ENCODE data around the gene DNAAF8.

The DNAAF8 gene

DNA sequence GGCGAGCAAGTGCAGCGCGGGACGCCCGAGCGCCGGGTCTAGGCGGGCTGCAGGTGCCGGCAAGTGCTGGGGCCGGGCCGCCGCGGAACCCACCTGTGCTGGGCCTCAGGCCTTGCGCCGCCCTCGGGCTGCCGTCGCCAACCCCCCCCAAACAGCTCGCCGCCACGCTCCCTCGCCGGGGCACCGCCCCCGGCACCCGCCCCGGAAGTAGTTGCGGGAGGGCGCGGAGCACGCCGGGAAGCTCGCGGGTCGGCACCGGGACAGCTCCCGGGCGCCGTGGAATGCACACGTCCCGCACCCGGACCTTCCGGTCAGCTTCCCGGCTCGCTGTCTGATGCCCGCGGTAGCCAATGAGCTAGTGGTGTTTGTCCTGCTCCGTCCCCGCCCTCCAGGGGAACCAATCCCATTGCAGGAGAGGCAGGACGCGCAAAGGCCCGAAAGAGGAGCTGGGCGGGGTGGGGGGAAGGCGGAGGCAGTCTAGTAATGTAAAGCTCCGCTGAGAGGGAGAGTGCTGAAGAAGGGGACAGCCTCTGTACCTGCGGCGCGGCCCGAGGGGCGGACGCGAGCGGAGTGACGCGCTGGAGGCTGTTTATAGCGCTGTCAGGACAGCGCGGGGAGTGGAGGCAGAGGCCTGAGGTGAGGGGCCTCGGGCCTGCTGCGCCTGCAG, at the start of gene DNAAF8, which contains the start of gene ANKS3:
Gene DNAAF8, plus strand, starts transcription at position 475 of the 667 bp plus-strand sequence. CDS start 1,978 bp downstream, outside the sequence.
Gene ANKS3, minus strand, starts transcription at position 209 of the 667 bp plus-strand sequence. CDS start 4,122 bp downstream, outside the sequence.
- DNase-seq (ENCODE audit: low spot score): peak; percentile 96

- DNase-seq (ENCODE audit: low spot score): no peak
Measured at GRCh38 chr16:4684763-4685162, 49.6 kb upstream of the DNAAF8 start.

DNA sequence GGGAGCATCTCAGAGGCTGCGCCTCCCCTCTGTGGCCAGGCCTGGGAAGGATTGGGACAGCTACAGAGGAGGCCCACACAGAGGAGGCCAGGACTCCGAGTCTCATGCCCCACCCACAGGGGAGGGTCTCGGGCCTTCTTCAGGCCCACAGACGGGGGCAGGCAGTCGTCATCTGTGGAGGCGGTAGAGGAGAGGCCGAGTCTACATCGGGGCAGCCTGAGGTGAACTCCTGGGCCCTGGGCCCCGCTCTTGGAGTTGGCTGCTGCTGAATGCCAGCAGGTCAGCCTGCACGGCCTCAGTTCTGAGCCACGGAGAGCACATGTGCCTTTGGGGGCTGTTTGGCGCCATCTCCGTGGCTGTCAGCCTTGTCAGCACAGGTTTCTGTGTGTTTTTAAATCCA, 49.0 kb upstream of the DNAAF8 start:
- DNase-seq (ENCODE audit: low spot score): no peak

- no peak for DNase-seq (ENCODE audit: low spot score)
Measured at GRCh38 chr16:4685776-4686496, 48.4 kb upstream of the DNAAF8 start.

DNA sequence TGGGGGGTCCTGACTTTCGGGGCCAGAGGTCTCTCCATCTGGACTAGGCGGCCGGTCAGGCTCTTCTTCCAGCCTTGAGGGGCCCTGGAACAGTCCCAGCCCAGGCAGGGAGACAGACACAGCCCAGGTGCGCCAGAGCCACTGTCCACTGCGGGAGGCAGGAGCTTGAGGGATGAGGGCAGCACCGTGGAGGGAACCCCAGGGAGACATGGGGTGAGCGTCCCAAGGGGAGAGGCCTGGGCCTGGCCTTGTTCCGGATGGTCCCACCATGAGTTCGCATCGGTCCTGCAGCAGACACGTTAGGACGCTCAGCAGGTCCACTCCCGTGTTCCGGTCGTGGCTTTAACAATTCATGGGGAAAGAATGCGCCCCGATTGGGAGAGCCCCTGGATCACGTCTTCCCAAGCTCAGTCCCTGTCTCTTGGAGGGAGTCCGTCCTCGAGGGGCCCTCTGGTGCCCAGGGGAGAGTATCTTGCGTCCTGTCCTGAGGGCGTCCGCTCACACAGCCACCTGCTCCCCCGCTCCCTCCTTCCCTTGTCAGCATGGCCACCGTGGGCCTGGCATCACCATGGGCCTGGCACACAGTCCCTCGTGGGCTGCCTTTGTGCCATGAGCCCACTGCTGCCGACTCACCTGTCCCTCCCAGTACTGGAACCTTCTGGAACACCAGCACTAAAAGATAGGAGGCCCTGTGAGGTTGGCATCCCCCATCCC, 47.7 kb upstream of the DNAAF8 start:
- no peak for DNase-seq (ENCODE audit: low spot score)

DNA sequence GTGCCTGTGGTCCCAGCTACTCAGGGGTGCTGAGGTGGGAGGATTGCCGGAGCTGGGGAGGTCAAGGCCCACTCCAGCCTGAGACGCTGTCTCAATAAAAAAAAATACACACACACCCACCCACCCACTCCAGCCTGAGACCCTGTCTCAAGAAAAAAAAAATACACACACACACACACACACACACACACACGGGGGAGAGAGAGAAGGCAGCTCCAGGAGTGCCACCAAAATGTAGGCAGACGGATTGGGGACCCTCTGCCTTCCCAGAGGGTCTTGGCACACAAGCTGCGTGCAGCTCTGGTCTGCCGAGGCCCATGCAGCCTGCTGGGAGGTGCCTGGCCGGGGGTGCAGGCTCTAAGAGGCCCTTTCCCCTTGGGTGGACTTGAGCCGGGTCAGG, 46.9 kb upstream of the DNAAF8 start:
- DNase-seq (ENCODE audit: low spot score): no peak

GRCh38 chr16:4687946-4688673, 46.2 kb upstream of the DNAAF8 start:
- DNase-seq (ENCODE audit: low spot score): no peak

DNA sequence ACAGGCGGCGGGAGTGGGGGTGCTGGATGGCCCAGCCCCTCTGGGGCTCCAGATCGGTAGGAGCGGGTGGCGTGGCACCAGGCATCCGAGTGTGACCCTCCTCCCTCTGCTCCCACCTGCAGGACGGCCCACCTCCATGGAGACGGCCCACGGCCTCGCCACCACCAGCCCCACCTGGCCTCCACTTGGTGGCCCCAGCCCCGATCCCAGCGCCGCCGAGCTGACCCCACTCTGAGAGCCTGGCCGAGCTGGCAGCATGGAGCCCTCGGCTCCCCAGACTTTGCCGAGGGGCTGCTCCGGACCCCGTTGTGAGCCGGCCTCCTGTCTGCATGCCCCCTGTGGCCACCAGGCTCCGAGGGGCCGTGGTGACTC, 45.7 kb upstream of the DNAAF8 start:
- no peak for DNase-seq (ENCODE audit: low spot score)

GRCh38 chr16:4689091-4689671, 45.2 kb upstream of the DNAAF8 start:
- DNase-seq (ENCODE audit: low spot score): no peak

- DNase-seq (ENCODE audit: low spot score): no peak
Measured at GRCh38 chr16:4689864-4690704, 44.3 kb upstream of the DNAAF8 start.

DNA sequence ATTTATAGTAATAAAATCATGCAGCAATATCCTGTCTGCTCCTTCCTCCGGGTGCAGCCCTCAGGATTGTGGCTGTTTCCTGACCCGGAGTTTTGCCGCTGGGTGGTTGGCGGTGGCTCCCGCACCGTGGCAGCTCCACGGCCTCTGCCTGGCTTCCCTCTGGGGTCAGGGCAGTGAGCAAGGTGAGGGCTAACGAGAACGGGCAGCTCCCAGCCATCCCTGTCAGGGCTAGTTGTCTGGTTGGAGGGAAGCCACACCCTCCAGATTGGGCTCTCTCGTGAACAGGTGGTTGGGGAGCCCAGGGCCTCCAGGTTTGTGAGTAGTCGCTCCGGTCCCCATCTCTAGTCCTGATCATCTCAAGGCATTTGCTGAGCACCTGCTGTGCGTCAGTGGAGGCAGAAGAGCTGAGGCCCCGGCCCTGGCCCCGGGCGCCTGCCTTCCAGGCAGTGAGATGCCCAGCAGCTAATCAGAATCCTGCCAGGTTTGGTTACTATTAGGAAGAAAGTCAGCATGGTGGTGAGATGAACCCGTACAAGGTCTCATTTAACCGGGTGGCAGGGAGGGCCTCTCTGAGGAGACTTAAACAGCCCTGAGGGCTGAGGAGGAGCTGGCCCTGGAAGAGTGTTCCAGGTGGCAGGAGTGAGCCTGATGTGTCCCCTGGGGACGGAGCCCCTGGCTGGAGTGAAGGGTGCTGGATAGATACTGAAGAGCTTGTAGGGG, 43.2 kb upstream of the DNAAF8 start:
- no peak for DNase-seq (ENCODE audit: low spot score)

DNA sequence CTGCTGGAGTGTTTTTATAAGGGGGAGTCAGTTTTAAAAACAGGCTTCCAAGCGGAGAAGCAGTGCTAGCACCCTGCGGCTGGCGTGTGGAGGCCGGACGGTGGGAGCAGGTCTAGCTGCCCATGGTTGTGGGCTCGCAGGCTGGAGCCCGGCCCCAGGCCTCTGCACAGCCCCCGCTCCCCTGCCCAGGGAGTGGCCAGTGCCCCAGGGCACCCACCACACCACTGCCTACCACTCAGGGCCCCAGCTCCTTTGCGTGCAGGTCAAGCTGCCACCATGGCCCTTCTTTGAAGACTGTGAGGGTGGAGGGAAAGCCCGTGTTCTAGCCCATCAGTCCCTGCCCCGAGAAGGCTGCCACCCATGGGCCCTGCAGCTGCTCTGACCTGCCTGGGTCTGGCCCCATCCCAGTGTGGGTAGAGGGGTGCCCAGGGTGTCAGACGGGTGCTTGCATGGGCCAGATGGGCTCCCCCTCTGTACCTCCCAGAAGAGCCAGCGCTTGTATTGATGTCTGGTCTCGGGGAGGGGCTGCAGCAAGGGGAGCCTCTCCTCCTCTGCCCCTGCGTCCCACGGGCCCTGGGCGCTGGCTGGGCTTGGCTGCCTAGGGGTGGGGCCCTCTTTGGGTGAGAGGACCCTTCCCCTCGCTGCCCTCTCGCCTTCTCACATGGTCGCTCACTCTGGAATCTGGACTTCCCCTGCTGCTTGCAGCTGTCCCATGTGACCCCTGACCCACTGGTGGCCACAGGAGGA, 42.5 kb upstream of the DNAAF8 start:
- DNase-seq (ENCODE audit: low spot score): no peak

DNA sequence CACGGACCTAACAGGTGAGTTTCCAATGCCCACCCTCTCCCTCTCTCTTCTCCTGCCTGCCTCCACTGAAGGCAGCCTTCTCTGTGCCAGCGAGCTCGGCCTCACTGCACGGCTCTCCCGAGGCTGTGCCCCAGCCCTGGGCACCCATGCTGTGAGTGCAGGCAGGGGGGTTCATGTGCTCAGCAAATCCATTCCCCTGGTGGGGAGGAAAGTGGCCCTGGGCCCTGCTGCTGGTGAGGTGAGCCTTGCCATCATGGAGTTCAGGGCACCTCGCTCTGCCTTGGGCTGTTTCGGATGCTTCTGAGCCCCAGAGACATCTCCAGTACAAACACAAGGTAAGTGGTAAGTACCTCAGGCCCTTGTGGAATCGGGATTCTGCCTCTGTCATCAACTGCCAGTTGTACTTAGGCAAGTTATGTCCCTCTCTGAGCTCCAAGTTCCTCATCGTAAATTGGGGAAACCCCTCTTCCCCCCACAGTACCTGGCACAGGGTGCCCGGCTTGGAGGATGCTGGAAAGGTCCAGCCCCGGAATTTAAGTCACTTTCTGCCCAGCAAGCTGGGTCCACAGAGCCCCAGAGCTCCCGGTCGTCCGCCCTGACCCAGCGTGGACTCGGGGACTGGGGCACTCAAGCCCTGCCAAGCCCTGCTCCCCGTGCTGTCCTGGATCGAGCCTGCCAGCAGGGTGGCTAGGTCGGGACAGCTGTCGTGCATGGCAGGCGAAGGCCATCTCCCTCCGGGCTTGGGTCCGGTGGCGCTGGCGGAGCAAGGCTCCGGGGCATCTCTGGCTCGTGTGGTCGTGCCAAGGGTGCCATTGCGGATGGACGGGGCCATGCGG, 41.7 kb upstream of the DNAAF8 start:
- DNase-seq (ENCODE audit: low spot score): no peak

GRCh38 chr16:4693296-4693955, 40.9 kb upstream of the DNAAF8 start, which contains the start of gene NUDT16L1:
TSS of gene NUDT16L1 (plus strand) at chr16:4693562. CDS start at chr16:4693727, 165 bp downstream.
- DNase-seq (ENCODE audit: low spot score): peak; percentile 99

DNA sequence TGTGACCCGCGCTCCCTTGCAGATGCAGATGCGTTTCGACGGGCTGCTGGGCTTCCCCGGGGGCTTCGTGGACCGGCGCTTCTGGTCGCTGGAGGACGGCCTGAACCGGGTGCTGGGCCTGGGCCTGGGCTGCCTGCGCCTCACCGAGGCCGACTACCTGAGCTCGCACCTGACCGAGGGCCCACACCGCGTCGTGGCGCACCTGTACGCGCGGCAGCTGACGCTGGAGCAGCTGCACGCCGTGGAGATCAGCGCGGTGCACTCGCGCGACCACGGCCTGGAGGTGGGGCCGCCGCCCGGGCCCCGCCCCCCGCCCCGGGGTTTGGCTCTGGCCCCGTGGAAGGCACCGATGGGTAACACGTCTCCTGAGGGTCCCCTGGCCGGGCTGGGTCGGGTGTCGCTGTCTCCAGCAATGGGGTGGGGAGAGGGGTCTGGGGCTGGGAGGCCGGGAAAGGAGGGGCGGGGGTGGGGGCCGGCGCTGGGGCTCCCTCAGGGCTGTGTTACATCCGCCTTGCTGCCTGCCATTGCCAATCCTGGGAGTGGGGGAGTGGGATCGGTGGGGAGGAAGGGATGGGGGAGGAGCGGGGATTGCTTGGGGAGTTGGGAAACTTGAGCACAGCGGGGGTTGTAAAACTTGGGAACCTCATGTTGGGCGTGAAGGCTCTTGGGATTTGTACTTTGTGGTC, 40.2 kb upstream of the DNAAF8 start:
- peak; percentile 64 for DNase-seq (ENCODE audit: low spot score)

DNA sequence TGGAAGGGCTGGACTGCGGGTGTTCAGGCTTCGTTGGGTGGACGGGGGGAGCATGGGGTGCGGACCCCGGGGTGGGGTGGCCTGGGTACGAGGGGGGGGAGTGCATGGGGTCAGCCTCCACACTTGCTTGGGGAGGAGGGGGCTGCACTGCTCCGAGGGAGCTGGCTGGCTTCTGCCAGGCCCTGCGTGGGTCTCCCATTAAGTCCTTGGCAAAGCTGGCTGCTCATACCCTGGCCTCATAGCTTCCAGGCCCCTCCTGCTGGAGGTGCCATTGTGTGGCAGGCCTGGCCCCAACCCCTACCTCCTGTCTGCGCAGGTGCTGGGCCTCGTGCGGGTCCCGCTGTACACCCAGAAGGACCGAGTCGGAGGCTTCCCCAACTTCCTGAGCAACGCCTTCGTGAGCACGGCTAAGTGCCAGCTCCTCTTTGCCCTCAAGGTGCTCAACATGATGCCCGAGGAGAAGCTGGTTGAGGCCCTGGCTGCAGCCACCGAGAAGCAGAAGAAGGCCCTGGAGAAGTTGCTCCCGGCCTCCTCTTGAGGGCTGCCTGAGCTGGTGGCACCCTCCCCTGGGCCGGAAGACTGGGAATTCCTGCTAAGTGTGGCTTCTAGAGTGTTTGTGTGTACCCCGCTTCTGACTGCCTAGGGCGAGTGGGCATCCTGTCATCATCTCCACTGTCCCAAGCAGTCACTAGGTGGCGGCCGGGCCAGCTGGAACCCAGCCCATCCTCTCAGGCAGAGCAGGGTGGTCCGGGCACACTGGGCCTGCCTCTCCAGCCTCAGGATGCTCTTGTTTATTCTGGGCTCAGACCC, 39.5 kb upstream of the DNAAF8 start:
- DNase-seq (ENCODE audit: low spot score): no peak
